Central memory CD4-positive, alpha-beta T cell (primary cell): ENCODE data around the gene STX7.

Experiments
- DNase-seq: peaks from one replicate; pipeline ENCODE4 v3.0.0; 2022

STX7 gene

DNA sequence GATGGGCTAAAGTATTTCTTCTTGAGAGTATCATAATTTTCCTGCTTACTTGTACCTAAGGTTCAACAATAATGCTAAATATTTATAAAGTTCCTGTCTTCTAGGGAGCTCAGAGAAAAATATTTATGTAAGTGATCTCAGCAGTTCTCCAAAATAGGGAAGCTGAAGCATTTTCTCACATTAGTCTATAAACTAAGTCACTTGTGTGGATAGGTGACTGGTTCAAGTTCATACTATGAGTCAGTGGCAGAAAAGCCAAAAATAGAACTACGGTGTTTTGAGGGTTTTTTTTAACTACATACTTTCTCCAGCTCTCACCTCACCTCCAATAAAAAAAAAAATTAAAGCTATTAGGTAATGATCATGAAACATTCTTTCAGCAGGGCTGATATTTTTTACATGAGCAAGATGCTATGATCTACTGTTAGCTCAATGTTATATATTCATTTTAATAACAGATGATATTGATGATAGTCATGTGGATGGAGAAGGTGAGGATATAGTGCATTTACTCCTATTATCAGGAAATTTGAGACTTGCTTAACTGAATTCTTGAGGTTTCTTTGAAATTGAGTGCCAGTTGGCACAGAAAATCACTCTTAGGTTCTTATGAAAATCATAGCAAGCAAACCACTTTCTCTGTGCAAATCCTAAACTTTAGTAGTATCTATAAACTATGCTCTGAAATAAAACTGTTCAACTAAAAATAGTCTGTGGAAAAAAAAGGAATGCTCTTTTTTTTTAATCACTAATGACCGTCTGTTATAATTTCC, 107.6 kb downstream of the STX7 start:
- no peak for DNase-seq

DNA sequence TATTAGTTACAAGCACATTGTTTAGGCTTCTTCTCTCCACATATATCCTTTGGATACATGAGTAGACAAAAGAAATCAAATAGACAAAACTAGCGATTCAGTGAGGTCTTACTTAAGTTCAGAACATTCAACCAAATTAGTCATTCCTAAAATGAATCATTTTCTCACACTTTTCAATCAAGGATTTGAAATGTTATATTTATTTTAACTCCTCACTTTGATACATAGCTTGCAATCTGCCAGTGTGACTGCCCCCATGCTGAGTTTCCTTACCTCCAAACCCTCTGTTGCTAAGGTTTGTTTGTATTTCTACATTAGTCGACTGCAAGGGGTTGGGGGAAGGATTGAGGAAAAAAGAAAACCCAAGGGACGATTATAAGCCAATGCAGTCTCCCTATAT, 108.2 kb downstream of the STX7 start:
- DNase-seq = no peak

DNA sequence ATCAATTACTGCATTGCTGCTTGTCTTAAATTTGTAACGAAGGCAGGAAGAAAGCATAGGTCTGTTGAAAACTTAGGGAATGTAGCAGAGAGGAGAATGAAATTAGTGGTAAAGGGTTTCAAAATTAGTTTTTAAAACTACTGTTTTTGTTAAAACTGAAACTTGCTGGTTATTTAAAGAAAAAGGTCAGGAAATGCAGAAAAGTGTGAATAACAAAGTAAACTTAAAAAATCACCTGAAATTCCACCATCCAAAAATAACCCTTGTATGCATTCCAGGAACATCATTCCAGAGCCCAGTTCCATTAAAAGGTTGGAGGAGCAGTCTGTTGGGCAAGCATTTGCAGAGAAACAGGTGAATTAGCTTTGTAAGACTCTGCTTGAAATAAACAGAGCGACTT, 108.6 kb downstream of the STX7 start:
- no peak for DNase-seq

DNA sequence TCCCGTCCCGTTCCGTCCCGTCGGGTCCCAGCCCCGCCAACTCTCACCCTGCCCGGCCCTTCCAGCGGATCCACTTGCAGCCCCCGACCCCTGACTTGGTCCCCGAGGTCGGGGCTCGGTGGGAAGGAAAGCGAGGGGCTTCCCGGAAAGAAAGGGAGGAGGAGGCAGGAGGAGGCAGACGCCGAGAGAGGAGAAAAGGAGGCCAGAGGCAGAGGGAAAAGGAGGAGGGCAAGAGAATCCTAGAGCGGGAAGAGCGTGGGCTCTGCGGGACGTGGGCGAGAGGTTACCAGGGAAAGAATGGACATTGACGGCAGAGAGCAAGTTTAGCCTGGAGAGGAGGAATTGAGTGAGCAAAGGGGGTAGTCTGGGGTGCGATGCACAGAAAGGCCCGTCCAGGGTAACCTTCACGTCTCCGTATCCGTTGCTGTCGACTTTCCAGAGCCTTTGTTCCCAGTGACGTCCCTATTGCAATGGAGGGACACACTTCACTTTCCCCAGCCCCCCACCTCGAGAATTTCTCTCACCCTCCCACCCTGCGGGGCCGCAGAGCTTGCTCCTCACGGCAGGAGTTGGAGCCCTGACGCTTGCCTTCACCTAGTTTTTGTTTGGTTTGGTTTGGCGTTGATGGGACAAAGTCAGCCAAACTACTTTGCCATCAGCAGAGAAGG, 111.2 kb downstream of the STX7 start:
- DNase-seq = no peak

GRCh38 chr6:132400883-132401617, 111.9 kb downstream of the STX7 start, which contains the start of gene MOXD1:
MOXD1 (minus strand) TSS chr6:132401475; CDS start chr6:132401426, 49 bp downstream.
- no peak for DNase-seq

DNA sequence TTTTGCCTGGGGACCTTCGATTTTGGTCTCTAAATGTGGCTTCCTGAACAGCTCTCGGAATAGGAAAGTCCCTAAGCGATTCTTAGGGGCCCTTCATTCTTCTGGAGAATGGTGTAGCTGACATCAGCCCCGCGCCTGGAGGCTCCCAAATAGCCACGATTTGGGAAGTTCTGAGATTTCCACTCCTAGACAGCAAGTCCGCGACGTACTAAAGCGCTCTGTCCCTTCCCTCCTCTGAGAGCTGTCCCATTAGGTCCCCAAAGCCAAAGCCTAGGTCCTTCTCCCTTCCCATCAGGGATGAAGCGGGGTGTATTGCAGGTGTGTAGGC, 112.4 kb downstream of the STX7 start:
- no peak for DNase-seq

DNA sequence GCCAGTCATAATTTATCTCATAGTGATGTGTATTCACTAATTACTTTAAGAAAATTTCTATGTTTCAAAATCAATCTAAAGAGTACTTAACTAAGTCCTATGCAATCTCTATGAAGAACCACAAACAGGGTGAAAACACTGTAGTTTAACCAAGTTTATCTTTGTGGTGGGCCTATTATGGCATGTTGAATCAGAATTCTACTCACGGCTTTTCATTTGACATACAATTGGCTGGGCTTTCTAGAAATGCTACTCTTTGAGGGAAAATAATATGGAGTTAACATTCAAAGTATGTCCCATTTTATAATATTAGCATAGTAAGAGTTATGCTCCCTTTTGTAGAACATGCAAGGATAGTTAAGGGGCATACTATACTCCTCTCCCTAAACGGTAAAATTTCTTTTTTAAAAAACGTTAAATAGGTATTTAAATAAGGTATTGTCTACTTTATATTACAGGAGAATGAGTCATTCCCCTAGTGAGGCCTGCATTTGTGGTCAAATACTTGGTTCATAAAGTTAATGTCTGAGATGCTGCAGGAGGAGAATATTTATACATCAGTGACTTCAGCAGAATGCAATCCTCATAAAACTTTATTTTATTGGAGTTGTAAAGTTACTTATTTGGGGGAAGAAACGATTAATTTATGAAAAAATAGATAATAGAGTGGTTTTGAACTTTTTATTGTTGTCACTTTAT, 113.4 kb downstream of the STX7 start:
- DNase-seq = no peak
